HCT116 (cell line): ENCODE measurements around the gene SPTLC3. TPM values are rescaled to one million over a fixed set of nuclear protein-coding genes. Genes with fewer than 3 reads are reported as not detected.
A peak's percentile ranks its signal among the peaks of the same experiment; 100 is the strongest.

ENCODE experiments used
- ATAC-seq: fragments of 200-7000 bp; cut with Tn5 transposase; 2 replicates; pipeline ENCODE4 v1.9.1; 2020; ENCODE audit warnings: mild to moderate bottlenecking, moderate library complexity
- BruUV-seq: library from RNA; stranded (reverse); fragments of 400-500 nt; replicated peaks from 2 replicates; lab custom pipeline; 2021; lab: Mats Ljungman, UMichigan
- CTCF ChIA-PET: fragments of 300-600 bp; sonication (Branson Sonifier 250); formaldehyde crosslinking; loops from one replicate; lab custom pipeline; 2021; ENCODE audit warnings: antibody characterized with exemption; lab: Charles Lee
- POLR2A ChIA-PET: fragments of 300-600, 350-600 bp; sonication (Branson Sonifier 250); formaldehyde crosslinking; loops from one replicate; lab custom pipeline; 2021; ENCODE audit warnings: antibody characterized with exemption; lab: Charles Lee
- RAD21 ChIA-PET, 2 experiments: fragments of 300-600 bp; sonication (Branson Sonifier 250); formaldehyde crosslinking; loops; one replicate each; lab custom pipeline; 2023; ENCODE audit warnings: low total read pairs in 2 of 2; ENCODE audit not compliant: uncharacterized antibody in 2 of 2, unreplicated experiment in 2 of 2, low non-redundant PET in 1 of 2; lab: Charles Lee
- DNase-seq: peaks from one replicate; pipeline ENCODE4 v3.0.0-alpha.2; 2010; ENCODE audit warnings: low read depth, low spot score
- H2AFZ ChIP-seq: fragments of 200-600 bp; shearing (Covaris generic), sonication (generic); 2 replicates; pipeline ENCODE4 v1.6.1; 2017; ENCODE audit warnings: low read depth, mixed run types, mixed read lengths, antibody characterized with exemption, low read length; ENCODE audit not compliant: poor library complexity, severe bottlenecking
- H3K27ac ChIP-seq: 2 replicates; pipeline ENCODE4 v1.5.1; 2012; ENCODE audit warnings: low read depth, low read length
- H3K27me3 ChIP-seq: fragments of 200-600 bp; sonication (generic); 2 replicates; pipeline ENCODE4 v1.6.1; 2016; ENCODE audit warnings: mixed run types, low read length, mixed read lengths; ENCODE audit not compliant: insufficient read depth
- H3K36me3 ChIP-seq, 2 experiments: fragments of 200-500 bp in 1 of 2; fragments of 200-600 bp in 1 of 2; sonication (Bioruptor generic) in 1 of 2; sonication (generic) in 1 of 2; 2 replicates each; pipeline versions ENCODE4 v1.5.1 to v1.6.1; 2014 to 2016; ENCODE audit warnings: low read length in 2 of 2, inconsistent platforms in 1 of 2, mixed read lengths in 1 of 2, mixed run types in 1 of 2; ENCODE audit not compliant: insufficient read depth in 2 of 2, control insufficient read depth in 1 of 2
- H3K4me1 ChIP-seq, 2 experiments: fragments of 200-600 bp in 1 of 2; sonication (generic) in 1 of 2; 2 replicates each; pipeline versions ENCODE4 v1.5.1 to v1.6.1; 2012 to 2017; ENCODE audit warnings: low read length in 2 of 2, inconsistent platforms in 1 of 2, mild to moderate bottlenecking in 1 of 2, mixed read lengths in 1 of 2, mixed run types in 1 of 2, moderate library complexity in 1 of 2; ENCODE audit not compliant: insufficient read depth in 2 of 2, control insufficient read depth in 1 of 2
- H3K4me2 ChIP-seq: fragments of 200-600 bp; sonication (generic); 2 replicates; pipeline ENCODE4 v1.6.1; 2017; ENCODE audit warnings: mixed run types, low read length, mixed read lengths
- H3K4me3 ChIP-seq, 2 experiments: fragments of 200-600 bp in 1 of 2; sonication (generic) in 1 of 2; replicated peaks in 1 of 2; 2 replicates each; pipeline ENCODE4 v1.5.1; 2011 to 2016; ENCODE audit warnings: low read length in 2 of 2, control low read depth in 1 of 2, low read depth in 1 of 2, mild to moderate bottlenecking in 1 of 2, mixed read lengths in 1 of 2, mixed run types in 1 of 2
- H3K79me2 ChIP-seq: fragments of 200-600 bp; sonication (generic); 2 replicates; pipeline ENCODE4 v1.6.1; 2017; ENCODE audit warnings: mild to moderate bottlenecking, mixed run types, low read length, moderate library complexity, mixed read lengths; ENCODE audit not compliant: insufficient read depth
- H3K9ac ChIP-seq: fragments of 200-600 bp; sonication (generic); 2 replicates; pipeline ENCODE4 v1.6.1; 2016; ENCODE audit warnings: low read length, mixed read lengths
- H3K9me2 ChIP-seq: fragments of 200-600 bp; sonication (generic), shearing (Covaris generic); 2 replicates; pipeline ENCODE4 v1.6.1; 2017; ENCODE audit warnings: mixed run types, mild to moderate bottlenecking, moderate library complexity; ENCODE audit not compliant: insufficient read depth
- H3K9me3 ChIP-seq, 2 experiments: fragments of 200-500 bp in 1 of 2; fragments of 200-600 bp in 1 of 2; sonication (Bioruptor generic) in 1 of 2; sonication (generic) in 1 of 2; 2 replicates each; pipeline ENCODE4 v1.6.1; 2014 to 2017; ENCODE audit warnings: low read length in 2 of 2, mixed read lengths in 2 of 2, inconsistent platforms in 1 of 2, low read depth in 1 of 2, mild to moderate bottlenecking in 1 of 2, mixed run types in 1 of 2, moderate library complexity in 1 of 2; ENCODE audit not compliant: control insufficient read depth in 1 of 2, insufficient read depth in 1 of 2
- H4K20me1 ChIP-seq: fragments of 200-600 bp; sonication (generic), shearing (Covaris generic); 2 replicates; pipeline ENCODE4 v1.6.1; 2017; ENCODE audit warnings: mixed run types, mild to moderate bottlenecking, moderate library complexity; ENCODE audit not compliant: insufficient read depth
- ATF3 ChIP-seq: IDR thresholded peaks from 2 replicates; pipeline ENCODE4 v1.6.1; 2012
- CBX3 ChIP-seq: IDR thresholded peaks from 2 replicates; pipeline ENCODE4 v1.6.1; 2012; ENCODE audit warnings: low read depth
- CTCF ChIP-seq, 3 experiments: fragments of 200-600 bp in 1 of 3; sonication (generic) in 1 of 3; IDR thresholded peaks in 2 of 3; conservative IDR thresholded peaks in 1 of 3; 2 replicates each; pipeline ENCODE4 v1.5.1; 2012 to 2017; ENCODE audit warnings: low read depth in 2 of 3, low read length in 2 of 3, antibody characterized with exemption in 1 of 3, borderline replicate concordance in 1 of 3, control low read depth in 1 of 3, mild to moderate bottlenecking in 1 of 3, mixed read lengths in 1 of 3, mixed run types in 1 of 3, moderate library complexity in 1 of 3; ENCODE audit not compliant: insufficient read depth in 1 of 3
- EGR1 ChIP-seq: IDR thresholded peaks from 2 replicates; pipeline ENCODE4 v1.6.1; 2012; ENCODE audit warnings: low read depth
- EZH2 ChIP-seq: fragments of 200-600 bp; sonication (generic); IDR thresholded peaks from 2 replicates; pipeline ENCODE4 v1.6.1; 2017; ENCODE audit warnings: antibody characterized with exemption, mixed run types
- EZH2phosphoT487 ChIP-seq: fragments of 200-600 bp; IDR thresholded peaks from 2 replicates; pipeline ENCODE4 v1.6.1; 2018; ENCODE audit warnings: antibody characterized with exemption, borderline replicate concordance
- FOSL1 ChIP-seq: IDR thresholded peaks from 2 replicates; pipeline ENCODE4 v1.6.1; 2012; ENCODE audit warnings: low read depth
- MAX ChIP-seq: IDR thresholded peaks from 2 replicates; pipeline ENCODE4 v1.6.1; 2012
- POLR2A ChIP-seq: IDR thresholded peaks from 2 replicates; pipeline ENCODE4 v1.7.0; 2011; ENCODE audit warnings: borderline replicate concordance; ENCODE audit not compliant: insufficient read depth, insufficient read length; ENCODE audit errors: extremely low read depth
- RAD21 ChIP-seq: IDR thresholded peaks from 2 replicates; pipeline ENCODE4 v1.6.1; 2012; ENCODE audit warnings: low read depth, mild to moderate bottlenecking
- SP1 ChIP-seq: IDR thresholded peaks from 2 replicates; pipeline ENCODE4 v1.6.1; 2012; ENCODE audit warnings: low read depth
- SRF ChIP-seq: IDR thresholded peaks from 2 replicates; pipeline ENCODE4 v1.6.1; 2012; ENCODE audit warnings: low read depth
- YY1 ChIP-seq: IDR thresholded peaks from 2 replicates; pipeline ENCODE4 v1.6.1; 2011; ENCODE audit warnings: low read length, low read depth, moderate library complexity, mild to moderate bottlenecking; ENCODE audit not compliant: insufficient replicate concordance; ENCODE audit errors: extremely low read depth
- intact Hi-C: fragments of 100-400 bp; cut with micrococcal nuclease; formaldehyde crosslinking; loops from 2 replicates; pipeline ENCODE4 v1.10.0; 2022
- total RNA-seq: library from RNA; stranded (reverse); gene quantifications from one replicate; pipeline ENCODE4 v1.2.1, GENCODE V29; 2021; ENCODE audit not compliant: unreplicated experiment

The SPTLC3 gene
- total RNA-seq, 1 experiment from 2014 or later = not detected

GRCh38 chr20:13119583-13119982 lies 110.8 kb downstream of the SPTLC3 start:
- POLR2A ChIA-PET = no interaction called here
- CTCF ChIA-PET = interaction anchor here (1.0 to 3.2 kb wide), 6 partner anchors 9 to 669 kb away, joined by 3 to 15 read pairs (median 8); no protein-coding TSS in a partner anchor

More at GRCh38 chr20:13119583-13119982, 110.8 kb downstream of the SPTLC3 start:
- Histone ChIP-seq H3K79me2 (no peaks in the 10 kb centered on the region), H4K20me1 (no peaks in the 10 kb centered on the region), H3K27me3 (peaks cover 19% of the 10 kb centered on the region), H3K4me1 (no peaks in the 10 kb centered on the region), H2AFZ (no peak overlapping the region), H3K36me3 (no peaks in the 10 kb centered on the region), H3K9me3 (no peaks in the 10 kb centered on the region), H3K4me3 (no peak overlapping the region), H3K9me2 (no peaks in the 10 kb centered on the region), H3K9ac (no peak overlapping the region), H3K27ac (no peak overlapping the region), H3K4me2 (no peak overlapping the region)
- ATAC-seq (peak; percentile 88), DNase-seq (peak; percentile 51)
- RAD21 ChIA-PET = no interaction called here
- intact Hi-C loops = loop anchor here (1.0 to 10.0 kb wide), 6 partner anchors 143 to 935 kb away; partner anchors contain the start of gene NDUFAF5
- peak; percentile 74 for TF ChIP-seq RAD21
- TF ChIP-seq EGR1 = no peak
- no peak for TF ChIP-seq MAX
- TF ChIP-seq YY1 = no peak
- TF ChIP-seq SP1 = no peak
- TF ChIP-seq CTCF (IDR thresholded peaks at IDR 0.05 in 2 of 3, conservative IDR thresholded peaks at IDR 0.05 in 1 of 3; ENCODE audit: borderline replicate concordance in 1 of 3, insufficient read depth in 1 of 3, low read depth in 2 of 3, low read length in 2 of 3) = peak; percentile 64 to 92 (median 82)
- no peak for TF ChIP-seq EZH2phosphoT487
- no peak for TF ChIP-seq CBX3
- TF ChIP-seq EZH2 = no peak
- TF ChIP-seq FOSL1 = no peak
- no peak for TF ChIP-seq SRF
- TF ChIP-seq ATF3 = no peak
- no peak for TF ChIP-seq POLR2A
- no TSS peak for BruUV-seq
